Stimulated activated naive B cell treated with anti-CD40 and anti-IgM and Interleukin-4, amounts not matched to agents 10 μg/mL and 1 μg/mL and 100 μg/mL, for 72 hours (primary cell): ENCODE measurements around the gene PGLYRP2.
"Not testable (repeated sequence)": the region's sequence is repeated elsewhere in the genome, so short reads cannot be mapped to it uniquely, and the experiment has no call there.

Source experiments
- ATAC-seq, 2 donors: fragments of 150-1000 bp; cut with Tn5 transposase; replicated peaks; 2 replicates each; pipeline ENCODE4 v1.10.0; 2021; ENCODE audit warnings: moderate library complexity in 1 of 2
- DNase-seq: peaks from one replicate; pipeline ENCODE4 v3.0.0; 2021
- H3K27ac Mint-ChIP-seq: one replicate; pipeline ENCODE4 v1.8.0; 2022; ENCODE audit warnings: mild to moderate bottlenecking, mixed read lengths
- H3K27me3 Mint-ChIP-seq, 2 donors: one replicate each; pipeline ENCODE4 v1.8.0; 2022; ENCODE audit warnings: mixed read lengths in 2 of 2
- H3K36me3 Mint-ChIP-seq, 2 donors: one replicate each; pipeline ENCODE4 v1.8.0; 2022; ENCODE audit warnings: mixed read lengths in 2 of 2, mild to moderate bottlenecking in 1 of 2
- H3K4me1 Mint-ChIP-seq, 2 donors: one replicate each; pipeline ENCODE4 v1.8.0; 2022; ENCODE audit warnings: mixed read lengths in 2 of 2, mild to moderate bottlenecking in 1 of 2
- H3K4me3 Mint-ChIP-seq, 2 donors: one replicate each; pipeline ENCODE4 v1.8.0; 2022; ENCODE audit warnings: mild to moderate bottlenecking in 2 of 2, mixed read lengths in 2 of 2, moderate library complexity in 1 of 2
- H3K9me3 Mint-ChIP-seq, 2 donors: one replicate each; pipeline ENCODE4 v1.8.0; 2022; ENCODE audit warnings: mixed read lengths in 2 of 2, mild to moderate bottlenecking in 1 of 2

PGLYRP2 gene

DNA sequence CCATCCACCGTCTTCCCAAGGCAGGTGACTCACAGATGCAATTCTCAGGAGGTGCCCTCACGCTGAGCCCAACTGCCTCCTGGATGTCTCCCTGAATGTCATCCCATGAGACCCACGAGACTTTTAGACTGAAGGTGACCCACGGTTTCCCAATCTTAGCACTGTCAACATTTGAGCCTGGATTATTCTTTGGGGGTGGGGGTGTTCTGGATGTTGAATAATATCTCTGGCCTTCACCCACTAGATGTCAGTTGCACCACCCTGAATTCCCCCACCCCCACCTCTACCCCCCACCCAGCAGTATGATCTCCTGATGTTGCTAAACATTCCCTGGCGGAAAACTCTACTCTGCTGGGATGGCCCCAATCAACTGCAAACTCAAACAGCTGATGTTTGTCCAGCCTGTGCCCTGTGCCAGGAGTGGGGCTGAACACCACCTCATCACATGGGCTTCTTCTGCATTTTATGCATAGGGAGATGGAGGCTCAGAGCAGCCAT is 26.8 kb upstream of the PGLYRP2 start:
- Mint-ChIP-seq H3K9me3 (peaks cover 0 to 2% of the 10 kb centered on the region in 2 donors), H3K27ac (no peak overlapping the region), H3K36me3 (no peaks in the 10 kb centered on the region), H3K4me3 (no peak overlapping the region), H3K4me1 (peaks cover 11 to 16% of the 10 kb centered on the region in 2 donors), H3K27me3 (peaks cover 52 to 73% of the 10 kb centered on the region in 2 donors)
- no peak for DNase-seq
- ATAC-seq: no peak

DNA sequence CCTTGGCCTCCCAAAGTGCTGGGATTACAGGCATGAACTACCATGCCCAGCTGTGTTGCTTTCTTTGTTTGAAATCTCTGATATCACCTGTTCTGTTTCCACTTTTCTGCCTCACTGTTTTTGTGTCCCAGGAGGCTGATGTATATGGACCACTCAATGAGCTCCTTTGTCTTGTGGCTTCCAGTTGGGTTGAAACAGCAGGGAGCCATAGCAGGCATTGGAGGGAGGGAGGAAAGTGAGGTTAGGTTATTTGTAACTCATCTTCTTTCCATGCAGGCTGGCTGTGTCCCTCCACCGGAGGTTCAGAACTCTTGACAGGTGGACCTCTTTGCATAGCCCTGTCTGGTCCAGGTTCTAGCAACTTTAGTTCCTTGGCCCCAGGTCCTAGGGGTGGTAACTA is 23.0 kb upstream of the PGLYRP2 start:
- no peak for ATAC-seq
- no peaks in the 10 kb centered on the region for H3K36me3 Mint-ChIP-seq
- H3K4me3 Mint-ChIP-seq: no peak overlapping the region
- no peaks in the 10 kb centered on the region for H3K4me1 Mint-ChIP-seq
- peaks cover 4% of the 10 kb centered on the region in 2 donors for H3K9me3 Mint-ChIP-seq
- peaks cover 44 to 59% of the 10 kb centered on the region in 2 donors for H3K27me3 Mint-ChIP-seq
- H3K27ac Mint-ChIP-seq: no peak overlapping the region
- DNase-seq: no peak

DNA sequence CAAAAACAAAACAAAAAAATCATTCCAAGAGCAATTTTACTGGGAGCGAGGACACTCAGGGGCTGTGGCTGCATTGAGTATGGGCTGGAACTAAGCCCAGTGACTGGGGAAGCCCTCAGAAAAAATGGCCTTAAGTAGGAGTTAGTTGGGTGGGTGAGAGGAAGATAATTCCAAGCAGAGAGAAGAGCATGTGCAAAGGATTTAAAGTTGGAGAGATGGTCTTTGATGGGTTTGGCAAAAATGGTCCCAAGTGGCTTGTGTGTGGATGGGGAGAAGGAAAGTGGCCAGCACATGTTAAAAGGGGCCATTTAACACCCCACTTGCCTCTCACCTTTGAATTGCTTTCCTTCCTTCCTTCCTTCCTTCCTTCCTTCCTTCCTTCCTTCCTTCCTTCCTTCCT is 22.3 kb upstream of the PGLYRP2 start:
- Mint-ChIP-seq H3K27me3 (peaks cover 39 to 53% of the 10 kb centered on the region in 2 donors), H3K36me3 (no peaks in the 10 kb centered on the region), H3K27ac (no peak overlapping the region), H3K9me3 (peaks cover 4% of the 10 kb centered on the region in 2 donors), H3K4me1 (no peaks in the 10 kb centered on the region), H3K4me3 (no peak overlapping the region)
- ATAC-seq (no peak), DNase-seq (no peak)

DNA sequence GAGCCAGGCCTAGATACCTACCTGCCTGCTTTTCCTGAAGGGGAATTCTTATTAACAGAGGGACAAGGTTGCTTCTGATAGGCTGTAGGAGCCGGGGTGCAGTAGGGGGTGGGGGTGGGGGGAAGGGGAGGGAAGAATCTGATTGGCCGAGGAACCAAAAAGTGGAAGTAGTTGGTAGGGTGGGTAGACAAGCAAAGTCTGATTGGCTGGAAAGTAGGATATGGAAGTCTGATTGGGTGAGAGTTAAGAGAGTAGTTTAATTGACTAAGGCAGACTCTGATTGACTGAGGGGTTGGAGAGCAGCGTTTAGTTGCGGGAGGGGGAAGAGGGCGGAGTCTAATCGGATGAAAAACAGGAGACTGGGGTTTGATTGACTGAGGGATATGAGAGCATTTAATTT is 19.6 kb upstream of the PGLYRP2 start:
- Mint-ChIP-seq H3K9me3 (peaks cover 2 to 4% of the 10 kb centered on the region in 2 donors), H3K27me3 (peaks cover 22 to 44% of the 10 kb centered on the region in 2 donors), H3K36me3 (no peaks in the 10 kb centered on the region), H3K27ac (no peak overlapping the region), H3K4me1 (no peaks in the 10 kb centered on the region), H3K4me3 (no peak overlapping the region)
- no peak for ATAC-seq
- no peak for DNase-seq

DNA sequence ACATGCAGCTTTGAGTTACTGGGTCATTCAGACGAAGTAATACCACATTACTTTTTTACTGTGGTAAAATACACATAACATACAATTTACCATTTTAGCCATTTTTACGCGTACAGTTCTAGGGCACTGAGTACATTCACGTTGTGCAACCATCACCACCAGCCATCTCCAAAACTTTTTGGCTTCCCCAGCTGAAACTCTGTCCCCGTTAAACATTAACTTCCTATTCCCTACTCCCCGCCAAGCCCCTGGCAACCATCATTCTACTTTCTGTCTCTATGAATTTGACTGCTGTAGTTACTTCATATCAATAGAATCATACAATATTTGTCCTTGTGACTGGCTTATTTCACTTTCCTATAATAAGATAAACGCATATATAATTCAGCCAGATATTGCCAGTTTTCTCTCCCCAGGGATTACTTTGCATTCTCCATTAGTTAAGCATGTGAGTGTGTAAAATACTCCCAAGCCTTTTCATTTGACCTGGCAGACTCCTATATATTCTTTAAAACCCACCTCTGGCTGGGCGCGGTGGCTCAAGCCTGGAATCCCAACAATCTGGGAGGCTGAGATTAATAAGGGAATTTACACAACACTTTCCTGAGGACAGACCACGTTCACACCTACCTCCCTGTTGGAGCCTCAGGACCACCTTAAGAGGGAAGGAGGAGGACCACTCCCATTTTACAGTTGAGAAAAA is 19.0 kb upstream of the PGLYRP2 start:
- no peak for ATAC-seq
- Mint-ChIP-seq H3K27ac (no peak overlapping the region), H3K27me3 (peaks cover 22 to 48% of the 10 kb centered on the region in 2 donors), H3K4me1 (no peaks in the 10 kb centered on the region), H3K9me3 (peaks cover 2 to 4% of the 10 kb centered on the region in 2 donors), H3K36me3 (no peaks in the 10 kb centered on the region), H3K4me3 (no peak overlapping the region)
- DNase-seq: no peak

DNA sequence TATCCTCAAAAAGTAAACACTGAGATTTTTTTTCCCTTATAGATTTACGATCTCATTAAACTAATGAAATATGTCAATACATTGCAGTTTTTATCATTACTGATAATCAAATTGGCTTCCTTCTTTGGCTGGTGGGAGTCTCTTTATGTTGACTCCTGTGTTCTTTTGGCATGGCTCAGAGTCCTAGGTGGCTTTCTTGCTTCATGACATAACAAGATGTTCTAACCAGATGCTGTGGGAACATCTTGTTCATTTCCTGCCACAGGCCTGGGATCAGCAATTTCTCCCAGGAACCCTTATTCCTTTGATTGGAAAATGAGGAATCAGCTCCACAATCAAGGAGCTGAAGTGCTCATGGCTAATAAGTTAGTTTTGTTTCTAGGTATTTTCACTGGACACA is 15.8 kb upstream of the PGLYRP2 start:
- H3K4me3 Mint-ChIP-seq: no peak overlapping the region
- no peak overlapping the region for H3K27ac Mint-ChIP-seq
- no peaks in the 10 kb centered on the region for H3K4me1 Mint-ChIP-seq
- peaks cover 2 to 4% of the 10 kb centered on the region in 2 donors for H3K9me3 Mint-ChIP-seq
- peaks cover 17 to 35% of the 10 kb centered on the region in 2 donors for H3K27me3 Mint-ChIP-seq
- ATAC-seq (no peak), DNase-seq (no peak)
- H3K36me3 Mint-ChIP-seq: no peaks in the 10 kb centered on the region

DNA sequence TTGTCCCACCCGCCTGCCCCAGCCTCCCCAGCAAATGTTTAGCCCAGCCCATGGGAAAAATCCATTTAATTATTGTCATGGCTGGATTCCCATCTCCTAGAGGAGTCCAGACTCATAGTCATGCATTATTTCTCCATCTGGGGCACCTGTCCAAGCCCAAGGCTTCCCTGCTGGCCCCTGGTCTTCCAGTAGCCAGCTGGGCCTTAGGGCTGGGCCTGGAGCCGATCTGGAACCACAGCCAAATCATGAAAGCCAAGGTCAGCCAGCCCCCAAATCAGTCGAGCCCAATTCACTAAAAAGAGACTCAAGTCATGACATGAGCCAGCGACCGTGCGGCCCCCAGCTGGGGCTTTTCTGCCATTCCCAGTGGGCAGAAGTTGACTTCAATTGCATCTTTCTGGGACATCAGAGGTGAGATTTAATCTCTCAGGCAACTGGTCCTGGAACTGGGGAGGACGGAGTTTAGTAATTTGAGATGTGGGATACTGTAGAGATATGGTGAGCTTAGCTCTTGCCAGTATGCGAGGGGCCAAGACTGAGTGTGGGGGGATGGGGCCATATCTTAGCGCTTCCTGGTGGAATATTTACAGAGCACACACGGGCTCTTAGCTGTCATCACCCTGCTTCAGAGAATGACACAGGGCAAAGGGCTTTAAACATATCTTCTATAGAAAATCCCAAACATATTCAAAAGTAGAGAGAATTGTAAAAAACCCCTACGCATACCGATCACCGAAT is 9.4 kb upstream of the PGLYRP2 start:
- Mint-ChIP-seq H3K36me3 (no peaks in the 10 kb centered on the region), H3K27me3 (peaks cover 0 to 12% of the 10 kb centered on the region in 2 donors), H3K9me3 (peaks cover 0 to 3% of the 10 kb centered on the region in 2 donors), H3K4me3 (no peak overlapping the region), H3K4me1 (peaks cover under 1 to 3% of the 10 kb centered on the region in 2 donors), H3K27ac (no peak overlapping the region)
- ATAC-seq (no peak), DNase-seq (no peak)

DNA sequence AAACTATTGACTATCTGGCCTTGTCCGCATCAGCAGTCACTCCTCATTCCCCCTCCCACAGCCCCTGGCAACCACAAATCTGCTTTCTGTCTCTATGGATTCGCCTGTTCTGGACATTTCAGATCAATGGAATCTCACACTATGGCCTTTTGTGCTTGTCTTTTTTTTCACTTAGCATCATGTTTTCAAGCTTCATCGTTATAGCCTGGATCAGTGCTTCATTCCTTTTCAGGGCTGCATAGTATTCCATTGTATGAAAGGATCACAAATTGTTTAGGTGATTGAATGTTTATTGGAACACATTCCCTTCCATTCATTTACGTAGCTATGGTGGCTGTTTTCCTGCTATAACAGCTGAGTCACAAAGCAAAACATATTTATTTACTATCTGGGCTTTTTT is 7.7 kb upstream of the PGLYRP2 start:
- Mint-ChIP-seq H3K27ac (no peak overlapping the region), H3K4me1 (peaks cover 9 to 13% of the 10 kb centered on the region in 2 donors), H3K27me3 (no peaks in the 10 kb centered on the region), H3K4me3 (no peak overlapping the region), H3K36me3 (no peaks in the 10 kb centered on the region), H3K9me3 (peaks cover 0 to 3% of the 10 kb centered on the region in 2 donors)
- no peak for ATAC-seq
- DNase-seq: no peak

DNA sequence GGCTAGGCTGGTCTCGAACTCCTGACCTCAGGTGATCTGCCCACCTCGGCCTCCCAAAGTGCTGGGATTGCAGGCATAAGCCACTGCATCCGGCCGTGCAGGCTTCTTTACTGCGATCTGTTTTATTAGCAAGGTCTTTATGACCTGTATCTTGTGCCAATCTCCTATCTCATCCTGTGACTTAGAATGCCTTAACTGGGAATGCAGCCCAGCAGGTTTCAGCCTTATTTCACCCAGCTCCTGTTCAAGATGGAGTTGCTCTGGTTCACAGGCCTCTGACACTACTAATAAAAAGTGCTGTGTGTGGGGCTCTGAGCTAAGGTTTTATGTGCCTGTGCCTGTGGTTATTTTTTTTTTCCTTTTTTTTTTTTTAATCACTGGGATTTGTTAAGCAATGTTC is 6.5 kb upstream of the PGLYRP2 start:
- not testable (repeated sequence) for DNase-seq, H3K36me3 Mint-ChIP-seq, H3K27ac Mint-ChIP-seq, H3K27me3 Mint-ChIP-seq, ATAC-seq, H3K4me3 Mint-ChIP-seq, H3K9me3 Mint-ChIP-seq
- H3K4me1 Mint-ChIP-seq: peaks cover 9 to 13% of the 10 kb centered on the region in 2 donors

DNA sequence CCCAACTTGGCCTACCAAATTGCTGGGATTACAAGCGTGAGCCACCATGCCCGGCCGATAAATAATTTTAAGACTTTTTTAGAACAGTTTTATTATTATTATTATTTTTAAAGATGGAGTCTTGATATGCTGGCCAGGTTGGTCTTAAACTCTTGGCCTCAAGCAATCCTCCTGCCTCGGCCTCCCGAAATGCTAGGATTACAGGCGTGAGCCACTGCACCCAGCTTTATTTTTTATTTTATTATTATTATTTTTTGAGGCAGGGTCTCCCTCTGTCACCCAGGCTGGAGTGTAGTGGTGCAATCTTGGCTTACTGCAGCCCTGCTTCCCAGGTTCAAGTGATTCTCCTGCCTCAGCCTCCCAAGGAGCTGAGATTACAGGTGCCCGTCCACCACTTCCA is 1.7 kb upstream of the PGLYRP2 start:
- peaks cover 12 to 17% of the 10 kb centered on the region in 2 donors for H3K4me1 Mint-ChIP-seq
- H3K4me3 Mint-ChIP-seq, DNase-seq, H3K36me3 Mint-ChIP-seq, H3K27ac Mint-ChIP-seq, H3K27me3 Mint-ChIP-seq, H3K9me3 Mint-ChIP-seq, ATAC-seq: not testable (repeated sequence)

DNA sequence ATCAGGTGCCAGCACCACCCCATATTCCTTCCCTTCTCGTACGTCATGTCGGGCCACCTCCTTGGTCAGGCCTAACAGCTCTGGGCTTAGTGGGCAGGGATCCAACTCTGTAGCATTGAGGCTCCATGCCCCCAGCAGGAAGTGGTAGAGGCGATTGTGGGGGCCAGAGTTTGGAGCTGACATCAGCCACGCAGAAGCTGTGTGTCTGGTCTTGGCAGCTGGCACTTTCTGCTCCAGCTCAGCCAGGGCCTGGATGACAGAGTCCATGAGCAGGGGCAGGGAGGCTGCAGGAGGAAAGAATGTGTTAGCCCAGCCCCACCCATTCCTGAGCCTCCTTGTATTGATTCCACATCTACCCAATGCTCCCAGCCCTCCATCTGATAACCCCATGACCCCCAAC is 3.0 kb downstream of the PGLYRP2 start:
- H3K4me1 Mint-ChIP-seq: peaks cover 4 to 5% of the 10 kb centered on the region in 2 donors
- H3K4me3 Mint-ChIP-seq: no peak overlapping the region
- ATAC-seq (no peak), DNase-seq (no peak)
- H3K36me3 Mint-ChIP-seq: peaks cover 0 to 4% of the 10 kb centered on the region in 2 donors
- no peaks in the 10 kb centered on the region for H3K9me3 Mint-ChIP-seq
- H3K27ac Mint-ChIP-seq: no peak overlapping the region
- peaks cover 7% of the 10 kb centered on the region in 2 donors for H3K27me3 Mint-ChIP-seq

DNA sequence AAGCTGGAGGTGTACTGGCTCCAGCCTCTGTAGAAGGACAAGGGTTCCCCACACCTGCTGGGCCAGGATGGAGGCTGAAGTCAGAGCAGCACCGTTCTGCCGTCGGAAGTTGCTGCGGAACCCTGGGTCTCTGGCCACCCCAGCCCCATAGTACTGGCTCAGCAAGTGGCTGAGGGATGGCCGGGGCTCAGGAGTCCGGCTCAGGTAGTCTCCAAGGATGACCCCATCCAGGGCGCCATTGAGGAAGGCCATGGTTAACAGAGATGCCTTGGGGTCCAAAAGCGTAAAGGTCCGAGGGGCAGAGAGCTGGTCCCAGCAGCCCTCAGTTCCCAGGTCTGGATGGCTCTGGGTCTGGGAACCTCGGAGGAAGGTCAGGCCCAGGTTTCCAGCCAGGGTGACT is 3.7 kb downstream of the PGLYRP2 start:
- DNase-seq (no peak), ATAC-seq (no peak)
- H3K36me3 Mint-ChIP-seq: peaks cover 0 to 4% of the 10 kb centered on the region in 2 donors
- peaks cover 4 to 5% of the 10 kb centered on the region in 2 donors for H3K4me1 Mint-ChIP-seq
- H3K4me3 Mint-ChIP-seq: no peak overlapping the region
- H3K27me3 Mint-ChIP-seq: peaks cover 9 to 12% of the 10 kb centered on the region in 2 donors
- no peak overlapping the region for H3K27ac Mint-ChIP-seq
- H3K9me3 Mint-ChIP-seq: no peaks in the 10 kb centered on the region

DNA sequence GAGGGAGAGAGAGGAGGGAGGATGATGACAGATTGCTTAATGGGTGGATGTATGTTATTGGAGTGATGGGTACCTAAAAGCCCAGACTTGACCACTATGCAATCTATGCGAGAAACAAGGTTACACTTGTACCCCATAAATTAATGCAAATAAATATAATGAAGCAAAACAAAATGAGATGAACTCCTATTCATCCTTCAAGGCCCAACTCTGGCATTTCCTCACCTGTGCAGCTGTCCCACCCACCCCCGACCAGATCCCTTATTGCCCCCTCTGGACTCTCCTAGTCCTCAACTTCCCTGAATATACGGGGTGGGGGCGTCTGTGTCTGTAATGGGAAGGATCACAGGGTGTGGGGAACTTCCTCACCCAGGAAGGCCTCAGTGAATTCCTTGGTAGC is 4.1 kb downstream of the PGLYRP2 start:
- Mint-ChIP-seq H3K36me3 (peaks cover 0 to 4% of the 10 kb centered on the region in 2 donors), H3K27me3 (peaks cover 9 to 16% of the 10 kb centered on the region in 2 donors), H3K9me3 (no peaks in the 10 kb centered on the region), H3K4me1 (peaks cover 6 to 7% of the 10 kb centered on the region in 2 donors), H3K27ac (no peak overlapping the region), H3K4me3 (no peak overlapping the region)
- ATAC-seq (no peak), DNase-seq (no peak)

DNA sequence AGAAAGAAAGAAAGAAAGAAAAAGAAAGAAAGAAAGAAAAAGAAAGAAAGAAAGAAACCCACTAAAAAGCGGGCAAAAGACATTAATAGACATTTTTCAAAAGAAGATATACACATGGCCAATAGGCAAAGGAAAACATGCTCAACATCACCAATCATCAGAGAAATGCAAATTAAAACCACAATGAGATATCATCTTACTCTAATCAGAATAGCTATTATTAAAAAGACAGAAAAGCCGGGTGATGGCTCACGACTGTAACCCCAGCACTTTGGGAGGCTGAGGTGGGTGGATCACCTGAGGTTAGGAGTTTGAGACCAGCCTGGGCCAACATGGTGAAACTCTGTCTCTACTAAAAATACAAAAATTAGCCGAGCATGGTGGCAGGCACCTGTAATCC is 5.5 kb downstream of the PGLYRP2 start:
- not testable (repeated sequence) for H3K4me3 Mint-ChIP-seq, H3K27ac Mint-ChIP-seq, DNase-seq, H3K9me3 Mint-ChIP-seq, ATAC-seq, H3K36me3 Mint-ChIP-seq
- peaks cover 23 to 30% of the 10 kb centered on the region in 2 donors for H3K27me3 Mint-ChIP-seq
- H3K4me1 Mint-ChIP-seq: peaks cover 15 to 16% of the 10 kb centered on the region in 2 donors

DNA sequence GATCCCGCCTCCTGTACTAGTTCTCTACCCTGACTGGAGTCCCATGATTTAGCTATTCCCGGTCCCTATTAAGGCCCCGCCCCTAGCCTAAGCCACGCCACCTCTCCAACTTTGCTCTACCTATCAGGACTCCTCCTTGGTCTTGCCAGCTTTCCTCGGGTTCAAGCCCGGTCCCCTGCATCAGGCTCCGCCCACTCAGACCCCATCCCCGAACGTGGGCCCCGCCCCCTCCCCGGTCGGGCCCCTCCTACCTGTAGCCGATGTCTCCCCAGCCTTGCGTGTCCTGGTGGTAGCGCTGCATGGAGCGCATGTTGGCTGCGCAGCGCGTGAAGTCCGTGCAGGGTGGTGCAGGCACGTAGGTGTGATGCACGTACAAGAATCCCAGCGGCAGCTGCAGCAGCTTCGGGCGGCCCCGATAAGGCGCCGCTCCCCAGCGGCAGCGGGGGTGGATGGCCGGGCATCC is 7.6 kb downstream of the PGLYRP2 start:
- Mint-ChIP-seq H3K4me1 (peaks cover 29 to 34% of the 10 kb centered on the region in 2 donors), H3K36me3 (peaks cover 4 to 14% of the 10 kb centered on the region in 2 donors)

More for the DNA sequence above, 7.6 kb downstream of the PGLYRP2 start:
- Mint-ChIP-seq H3K4me3 (no peak overlapping the region), H3K27me3 (peaks cover 28 to 35% of the 10 kb centered on the region in 2 donors), H3K27ac (peak overlapping the region; percentile 9), H3K9me3 (no peaks in the 10 kb centered on the region)
- no peak for ATAC-seq
- no peak for DNase-seq
